Measurements from ENCODE around the gene DLG2. TPM values are rescaled to one million over a fixed set of nuclear protein-coding genes. Genes with fewer than 3 reads are reported as not detected.

Gene DLG2
- total and polyA plus RNA-seq, 7 donors = 0.23 to 5.3 (median 3.4) TPM

GRCh38 chr11:83544846-83545245, 2082.3 kb downstream of the DLG2 start:
- WGBS, 3 donors = 55 to 72% (median 57%) methylated on average over 1 of the region's 1 CpG

GRCh38 chr11:83543706-83544439, 2083.3 kb downstream of the DLG2 start:
- Histone ChIP-seq H3K9me3 (no peaks in the 10 kb centered on the region), H3K27me3 (ENCODE audit: insufficient read depth in 3 of 3, low read length in 2 of 3) (no peaks in the 10 kb centered on the region), H3K27ac (no peak overlapping the region), H3K4me3 (no peak overlapping the region), H3K4me1 (no peaks in the 10 kb centered on the region), H3K36me3 (ENCODE audit: insufficient read depth in 1 of 2, low read depth in 1 of 2) (no peaks in the 10 kb centered on the region)
- intact Hi-C loops (cut with DNase I) = no loop called here
- no peak for DNase-seq
- 66 to 76% (median 73%) methylated on average over 3 of the region's 3 CpGs for WGBS, 3 donors
- TF ChIP-seq CTCF (IDR thresholded peaks at IDR 0.05) = no peak
- no peak for ATAC-seq

More at GRCh38 chr11:83544846-83545245, 2082.3 kb downstream of the DLG2 start:
- intact Hi-C loops (cut with DNase I) = no loop called here
- TF ChIP-seq CTCF (IDR thresholded peaks at IDR 0.05) = no peak
- DNase-seq (no peak), ATAC-seq (no peak)
- H3K27me3 ChIP-seq (ENCODE audit: insufficient read depth in 3 of 3, low read length in 2 of 3) = no peaks in the 10 kb centered on the region
- no peak overlapping the region for H3K4me3 ChIP-seq
- H3K9me3 ChIP-seq = no peaks in the 10 kb centered on the region
- no peaks in the 10 kb centered on the region for H3K36me3 ChIP-seq (ENCODE audit: insufficient read depth in 1 of 2, low read depth in 1 of 2)
- H3K27ac ChIP-seq = no peak overlapping the region
- H3K4me1 ChIP-seq = no peaks in the 10 kb centered on the region

- DNase-seq = no peak
- H3K36me3 ChIP-seq (ENCODE audit: insufficient read depth in 1 of 2, low read depth in 1 of 2) = no peaks in the 10 kb centered on the region
- no peaks in the 10 kb centered on the region for H3K4me1 ChIP-seq
- intact Hi-C loops (cut with DNase I) = no loop called here
- no peak for ATAC-seq
- 65 to 87% (median 77%) methylated on average over 2 of the region's 2 CpGs for WGBS, 3 donors
- H3K9me3 ChIP-seq = no peaks in the 10 kb centered on the region
- H3K4me3 ChIP-seq = no peak overlapping the region
- no peaks in the 10 kb centered on the region for H3K27me3 ChIP-seq (ENCODE audit: insufficient read depth in 3 of 3, low read length in 2 of 3)
- H3K27ac ChIP-seq = no peak overlapping the region
- no peak for TF ChIP-seq CTCF (IDR thresholded peaks at IDR 0.05)
Measured at GRCh38 chr11:83542861-83543260, 2084.3 kb downstream of the DLG2 start.

DNA sequence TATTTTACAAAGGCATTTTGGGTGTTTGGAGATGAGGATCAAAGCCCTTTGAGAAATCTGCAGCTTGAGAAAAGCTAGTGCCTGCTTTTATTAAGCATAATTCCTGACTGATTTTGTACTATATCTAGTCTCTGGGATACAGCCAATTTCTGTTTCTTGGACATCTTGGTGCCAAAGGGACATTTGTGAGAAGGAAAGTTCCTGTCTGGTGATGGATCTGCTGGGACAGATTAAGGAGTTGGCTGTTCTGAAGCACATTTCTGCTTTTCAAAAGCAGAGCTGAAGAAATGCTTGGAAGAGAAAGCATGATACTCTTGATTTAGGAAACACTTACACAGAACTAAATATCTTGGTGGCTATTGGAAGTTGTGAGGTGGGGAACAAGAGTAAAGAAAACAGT, 2086.4 kb downstream of the DLG2 start:
- Histone ChIP-seq H3K36me3 (ENCODE audit: insufficient read depth in 1 of 2, low read depth in 1 of 2) (no peaks in the 10 kb centered on the region), H3K27ac (no peak overlapping the region), H3K4me3 (no peak overlapping the region), H3K27me3 (ENCODE audit: insufficient read depth in 3 of 3, low read length in 2 of 3) (no peaks in the 10 kb centered on the region), H3K9me3 (no peaks in the 10 kb centered on the region), H3K4me1 (no peaks in the 10 kb centered on the region)
- no peak for ATAC-seq
- TF ChIP-seq CTCF (IDR thresholded peaks at IDR 0.05) = no peak
- no peak for DNase-seq
- intact Hi-C loops (cut with DNase I) = no loop called here
